Lung (tissue), 12 donors: Measurements from ENCODE around the gene BRAF. TPM values are rescaled to one million over a fixed set of nuclear protein-coding genes. Genes with fewer than 3 reads are reported as not detected.

Source experiments
- ATAC-seq: fragments of 200-7000 bp; cut with Tn5 transposase; one replicate; pipeline ENCODE4 v1.9.1; 2020; ENCODE audit warnings: moderate number of reproducible peaks; ENCODE audit not compliant: insufficient read depth, low FRiP score
- DNase-seq, 3 donors: peaks; one replicate each; pipeline ENCODE4 v3.0.0-alpha.2; 2013 to 2017
- H3K27ac ChIP-seq, 2 donors: one replicate each; pipeline ENCODE4 v1.5.1; 2013; ENCODE audit warnings: mild to moderate bottlenecking in 2 of 2, moderate library complexity in 2 of 2, control low read depth in 1 of 2, inconsistent platforms in 1 of 2, low read depth in 1 of 2, low read length in 1 of 2
- H3K27me3 ChIP-seq, 3 donors: one replicate each; pipeline ENCODE4 v1.5.1; 2013; ENCODE audit warnings: low read length in 2 of 3; ENCODE audit not compliant: control insufficient read depth in 3 of 3, insufficient read depth in 3 of 3
- H3K36me3 ChIP-seq, 4 donors: one replicate each; pipeline ENCODE4 v1.5.1; 2013; ENCODE audit warnings: low read length in 4 of 4, mild to moderate bottlenecking in 1 of 4, moderate library complexity in 1 of 4; ENCODE audit not compliant: control insufficient read depth in 4 of 4, insufficient read depth in 4 of 4
- H3K4me1 ChIP-seq, 5 donors: one replicate each; pipeline ENCODE4 v1.5.1; 2013; ENCODE audit warnings: low read length in 5 of 5, mild to moderate bottlenecking in 2 of 5, moderate library complexity in 1 of 5; ENCODE audit not compliant: control insufficient read depth in 5 of 5, insufficient read depth in 5 of 5
- H3K4me3 ChIP-seq: one replicate; pipeline ENCODE4 v1.5.1; 2013; ENCODE audit warnings: mild to moderate bottlenecking, control low read depth, moderate library complexity
- H3K9ac ChIP-seq, 2 donors: one replicate each; pipeline ENCODE4 v1.5.1; 2013; ENCODE audit warnings: low read length in 2 of 2, control low read depth in 1 of 2; ENCODE audit not compliant: insufficient read depth in 1 of 2
- H3K9me3 ChIP-seq, 4 donors: one replicate each; pipeline ENCODE4 v1.5.1; 2013; ENCODE audit warnings: low read length in 3 of 4, mild to moderate bottlenecking in 1 of 4, moderate library complexity in 1 of 4; ENCODE audit not compliant: control insufficient read depth in 4 of 4, insufficient read depth in 3 of 4
- WGBS, 2 donors: extraction: QIAGEN DNeasy Blood & Tissue Kit; methylation state at CpG; one replicate each; pipeline ENCODE4 v1.1.7; 2013; 5-methylcytosine and 5-hydroxymethylcytosine counted together
- polyA plus RNA-seq, 2 donors: library from polyadenylated mRNA; stranded (reverse); fragments of 200-250 nt; gene quantifications; one replicate each; pipeline ENCODE4 v1.2.1, GENCODE V29; 2013
- total RNA-seq, 2 donors: library from RNA; depleted of rRNA in 1 of 2; stranded (reverse); fragments of >200 nt in 1 of 2; gene quantifications; one replicate each; pipeline ENCODE4 v1.2.1, GENCODE V29; 2014 to 2021
- TF ChIP-seq, protein P1 (sequence below): IDR thresholded peaks from 2 replicates; pipeline ENCODE4 v1.5.1; 2012; ENCODE audit warnings: mild to moderate bottlenecking; ENCODE audit errors: control extremely low read depth, extremely low read depth
- donor health status: control.
- donor health status: control.
- donor health status: Bipolar disorder and iron deficiency.
- donor health status: healthy.
- donor health status: DM: yes; HTN: yes; CAD: no.

The BRAF gene
- total and polyA plus RNA-seq, 4 donors, result 6.5 to 111 (median 22.3) TPM

DNA sequence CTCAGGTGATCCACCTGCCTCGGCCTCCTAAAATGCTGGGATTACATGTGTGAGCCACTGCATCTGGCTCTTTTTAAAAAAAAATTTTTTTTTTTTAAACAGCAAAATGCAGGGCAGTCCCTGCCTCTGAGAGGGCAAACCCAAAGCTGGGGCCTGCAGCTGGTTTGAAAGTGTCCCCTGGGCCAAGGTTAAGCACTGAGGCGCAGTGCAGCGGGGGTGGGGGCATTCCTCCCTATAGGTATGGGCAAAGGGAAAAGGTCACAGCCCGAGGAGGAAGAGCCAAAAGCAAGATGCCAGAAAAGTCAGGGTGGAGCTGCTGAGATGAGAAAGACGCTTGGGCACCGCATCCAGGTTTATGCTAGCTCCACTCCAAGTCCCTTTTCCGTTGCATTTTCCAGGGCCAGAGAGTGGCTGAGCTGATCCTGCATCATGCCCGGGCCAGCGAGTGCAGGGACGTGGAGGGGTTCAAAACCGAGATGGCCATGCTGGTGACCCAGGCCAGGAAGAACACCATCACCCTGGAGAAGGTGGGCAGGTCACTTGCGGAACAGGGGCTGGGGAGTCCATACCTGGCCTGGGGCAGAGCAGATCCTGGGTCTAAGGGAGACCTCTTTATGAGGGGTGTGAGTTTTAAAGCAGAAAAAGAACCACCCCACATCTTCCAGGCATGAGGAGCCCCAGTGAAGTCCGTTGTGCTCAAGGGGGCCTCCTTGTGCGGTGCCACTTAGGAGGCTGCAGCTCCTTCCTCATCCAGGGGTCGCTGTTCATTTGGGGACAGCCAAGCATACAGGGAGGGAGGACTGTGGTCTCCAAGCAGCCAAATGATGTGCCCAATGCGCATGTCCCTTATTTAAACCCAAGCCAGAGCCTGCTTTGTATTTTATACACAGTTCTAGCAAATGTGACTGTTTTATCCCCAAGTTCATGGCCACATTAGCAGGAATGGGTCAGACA is 235.3 kb downstream of the BRAF start:
- no peak overlapping the region for H3K27ac ChIP-seq
- no peak for DNase-seq
- H3K9ac ChIP-seq, result no peak overlapping the region
- H3K9me3 ChIP-seq, result no peaks in the 10 kb centered on the region
- WGBS, 2 donors, result 95 to 97% methylated on average over 16 of the region's 16 CpGs
- no peak overlapping the region for H3K4me3 ChIP-seq
- TF ChIP-seq, protein P1, sequence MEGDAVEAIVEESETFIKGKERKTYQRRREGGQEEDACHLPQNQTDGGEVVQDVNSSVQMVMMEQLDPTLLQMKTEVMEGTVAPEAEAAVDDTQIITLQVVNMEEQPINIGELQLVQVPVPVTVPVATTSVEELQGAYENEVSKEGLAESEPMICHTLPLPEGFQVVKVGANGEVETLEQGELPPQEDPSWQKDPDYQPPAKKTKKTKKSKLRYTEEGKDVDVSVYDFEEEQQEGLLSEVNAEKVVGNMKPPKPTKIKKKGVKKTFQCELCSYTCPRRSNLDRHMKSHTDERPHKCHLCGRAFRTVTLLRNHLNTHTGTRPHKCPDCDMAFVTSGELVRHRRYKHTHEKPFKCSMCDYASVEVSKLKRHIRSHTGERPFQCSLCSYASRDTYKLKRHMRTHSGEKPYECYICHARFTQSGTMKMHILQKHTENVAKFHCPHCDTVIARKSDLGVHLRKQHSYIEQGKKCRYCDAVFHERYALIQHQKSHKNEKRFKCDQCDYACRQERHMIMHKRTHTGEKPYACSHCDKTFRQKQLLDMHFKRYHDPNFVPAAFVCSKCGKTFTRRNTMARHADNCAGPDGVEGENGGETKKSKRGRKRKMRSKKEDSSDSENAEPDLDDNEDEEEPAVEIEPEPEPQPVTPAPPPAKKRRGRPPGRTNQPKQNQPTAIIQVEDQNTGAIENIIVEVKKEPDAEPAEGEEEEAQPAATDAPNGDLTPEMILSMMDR, result no peak
- peaks cover 0 to 24% (median 0%) of the 10 kb centered on the region in 4 donors for H3K36me3 ChIP-seq
- ATAC-seq, result no peak
- no peaks in the 10 kb centered on the region for H3K27me3 ChIP-seq
- H3K4me1 ChIP-seq, result no peaks in the 10 kb centered on the region

DNA sequence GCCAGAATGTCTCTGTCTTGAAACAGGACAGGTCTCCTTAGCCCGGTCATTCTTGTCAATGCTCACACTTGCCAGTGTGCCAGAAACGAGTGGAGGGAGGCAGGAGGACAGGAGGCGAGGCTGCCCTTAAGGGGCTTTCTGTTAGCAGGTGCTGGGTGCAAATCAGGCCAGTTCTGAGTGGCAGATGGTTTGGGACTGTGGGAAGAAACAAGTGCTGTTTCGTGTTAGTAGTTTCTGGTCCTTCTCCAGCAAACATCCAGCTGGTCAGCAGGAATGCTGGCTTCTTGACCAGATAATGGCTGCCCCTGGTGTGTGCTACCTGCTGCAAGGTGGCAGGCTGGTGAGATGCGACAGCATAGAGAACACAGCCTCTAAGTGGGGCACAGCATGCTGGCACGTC is 236.4 kb downstream of the BRAF start:
- peaks cover 0 to 33% (median 0%) of the 10 kb centered on the region in 4 donors for H3K36me3 ChIP-seq

DNA sequence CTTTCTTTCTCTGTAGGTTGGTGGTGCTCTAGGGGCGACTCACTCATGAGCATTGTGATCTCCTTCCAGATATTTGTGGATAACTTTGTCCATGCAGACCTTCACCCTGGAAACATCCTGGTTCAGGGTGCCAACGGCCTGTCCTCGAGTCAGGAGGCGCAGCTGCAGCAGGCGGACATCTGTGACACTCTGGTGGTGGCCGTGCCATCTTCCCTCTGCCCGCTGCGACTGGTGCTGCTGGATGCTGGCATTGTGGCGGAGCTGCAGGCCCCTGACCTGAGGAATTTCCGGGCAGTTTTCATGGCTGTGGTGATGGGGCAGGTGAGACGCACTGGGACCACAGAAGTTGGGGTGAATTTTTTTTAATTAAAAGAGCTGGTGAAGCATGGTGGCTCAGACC is 237.8 kb downstream of the BRAF start:
- WGBS, 2 donors, result 95 to 98% methylated on average over 11 of the region's 11 CpGs

More for the DNA sequence above, 236.4 kb downstream of the BRAF start:
- no peak for DNase-seq
- no peaks in the 10 kb centered on the region for H3K4me1 ChIP-seq
- H3K27me3 ChIP-seq, result no peaks in the 10 kb centered on the region
- H3K9me3 ChIP-seq, result no peaks in the 10 kb centered on the region
- 96 to 98% methylated on average over 6 of the region's 6 CpGs for WGBS, 2 donors
- no peak overlapping the region for H3K9ac ChIP-seq
- TF ChIP-seq, protein P1, result no peak
- H3K27ac ChIP-seq, result no peak overlapping the region
- no peak overlapping the region for H3K4me3 ChIP-seq
- ATAC-seq, result no peak

More for the DNA sequence above, 237.8 kb downstream of the BRAF start:
- Histone ChIP-seq H3K36me3 (peaks cover 0 to 36% (median 0%) of the 10 kb centered on the region in 4 donors), H3K4me3 (no peak overlapping the region), H3K9ac (no peak overlapping the region), H3K27me3 (no peaks in the 10 kb centered on the region), H3K9me3 (no peaks in the 10 kb centered on the region), H3K27ac (no peak overlapping the region), H3K4me1 (no peaks in the 10 kb centered on the region)
- TF ChIP-seq, protein P1, result no peak
- no peak for ATAC-seq
- no peak for DNase-seq
